ENCODE measurements around the gene ERGIC1. TPM values are rescaled to one million over a fixed set of nuclear protein-coding genes. Genes with fewer than 3 reads are reported as not detected.

ERGIC1 gene
- total and polyA plus RNA-seq, 2 experiments from 2014 or later: 25.2 to 92.2 TPM

GRCh38 chr5:172828911-172829431 lies 5.1 kb upstream of the ERGIC1 start:
- H3K79me2 ChIP-seq (replicated peaks; ENCODE audit: insufficient read depth): no peaks in the 10 kb centered on the region
- Mint-ChIP-seq H3K27ac (no peak overlapping the region), H3K27me3 (ENCODE audit: insufficient read depth, low read depth, poor library complexity) (peaks cover 8% of the 10 kb centered on the region), H3K9me3 (peaks cover 19% of the 10 kb centered on the region), H3K36me3 (ENCODE audit: low read depth) (0 out of 3 replicates have a peak, but pooled peaks cover 7% of the 10 kb centered on the region), H3K4me1 (peaks cover 23% of the 10 kb centered on the region), H3K4me3 (no peak overlapping the region)
- ATAC-seq (no peak), DNase-seq (ENCODE audit: low spot score) (no peak)
- H3K27ac ChIP-seq (ENCODE audit: low read depth): no peak overlapping the region
- TF ChIP-seq POLR2AphosphoS5 (IDR thresholded peaks at IDR 0.05; ENCODE audit: low read depth) (no peak), CTCF (conservative IDR thresholded peaks at IDR 0.05; ENCODE audit: low read depth in 2 of 2) (no peak), JUNB (IDR thresholded peaks at IDR 0.05; ENCODE audit: unreplicated experiment) (no peak), EZH2 (IDR thresholded peaks at IDR 0.05; ENCODE audit: low read depth, unreplicated experiment) (no peak), STAT1 (IDR thresholded peaks at IDR 0.05; ENCODE audit: unreplicated experiment) (no peak), CREB1 (CRISPR knock-in tag; IDR thresholded peaks at IDR 0.05; ENCODE audit: low read depth) (no peak), ZNF331 (CRISPR knock-in tag; IDR thresholded peaks at IDR 0.05; ENCODE audit: low read depth) (no peak), EZH2phosphoT487 (IDR thresholded peaks at IDR 0.05; ENCODE audit: unreplicated experiment) (no peak), ETS1 (IDR thresholded peaks at IDR 0.05) (no peak)
- TF ChIP-seq, protein P1, sequence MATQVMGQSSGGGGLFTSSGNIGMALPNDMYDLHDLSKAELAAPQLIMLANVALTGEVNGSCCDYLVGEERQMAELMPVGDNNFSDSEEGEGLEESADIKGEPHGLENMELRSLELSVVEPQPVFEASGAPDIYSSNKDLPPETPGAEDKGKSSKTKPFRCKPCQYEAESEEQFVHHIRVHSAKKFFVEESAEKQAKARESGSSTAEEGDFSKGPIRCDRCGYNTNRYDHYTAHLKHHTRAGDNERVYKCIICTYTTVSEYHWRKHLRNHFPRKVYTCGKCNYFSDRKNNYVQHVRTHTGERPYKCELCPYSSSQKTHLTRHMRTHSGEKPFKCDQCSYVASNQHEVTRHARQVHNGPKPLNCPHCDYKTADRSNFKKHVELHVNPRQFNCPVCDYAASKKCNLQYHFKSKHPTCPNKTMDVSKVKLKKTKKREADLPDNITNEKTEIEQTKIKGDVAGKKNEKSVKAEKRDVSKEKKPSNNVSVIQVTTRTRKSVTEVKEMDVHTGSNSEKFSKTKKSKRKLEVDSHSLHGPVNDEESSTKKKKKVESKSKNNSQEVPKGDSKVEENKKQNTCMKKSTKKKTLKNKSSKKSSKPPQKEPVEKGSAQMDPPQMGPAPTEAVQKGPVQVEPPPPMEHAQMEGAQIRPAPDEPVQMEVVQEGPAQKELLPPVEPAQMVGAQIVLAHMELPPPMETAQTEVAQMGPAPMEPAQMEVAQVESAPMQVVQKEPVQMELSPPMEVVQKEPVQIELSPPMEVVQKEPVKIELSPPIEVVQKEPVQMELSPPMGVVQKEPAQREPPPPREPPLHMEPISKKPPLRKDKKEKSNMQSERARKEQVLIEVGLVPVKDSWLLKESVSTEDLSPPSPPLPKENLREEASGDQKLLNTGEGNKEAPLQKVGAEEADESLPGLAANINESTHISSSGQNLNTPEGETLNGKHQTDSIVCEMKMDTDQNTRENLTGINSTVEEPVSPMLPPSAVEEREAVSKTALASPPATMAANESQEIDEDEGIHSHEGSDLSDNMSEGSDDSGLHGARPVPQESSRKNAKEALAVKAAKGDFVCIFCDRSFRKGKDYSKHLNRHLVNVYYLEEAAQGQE (IDR thresholded peaks at IDR 0.05; ENCODE audit: unreplicated experiment): no peak
- no peak overlapping the region for H3K4me2 ChIP-seq
- peaks cover 7% of the 10 kb centered on the region; the same call in 1 of the 2 replicates for H3F3A ChIP-seq (replicated peaks; ENCODE audit: low read depth)
- H3K4me3 ChIP-seq: no peak overlapping the region
- no peaks in the 10 kb centered on the region for H3K27me3 ChIP-seq (ENCODE audit: insufficient read depth)
- H3K9me2 ChIP-seq (ENCODE audit: insufficient read depth): no peaks in the 10 kb centered on the region
- H3K4me1 ChIP-seq (ENCODE audit: insufficient read depth): peaks cover 13% of the 10 kb centered on the region
- no peaks in the 10 kb centered on the region for H4K20me1 ChIP-seq (replicated peaks; ENCODE audit: insufficient read depth)
- peak overlapping the region; percentile 78; the same call in 1 of the 2 replicates for H2AFZ ChIP-seq
- H3K36me3 ChIP-seq (ENCODE audit: insufficient read depth): no peaks in the 10 kb centered on the region
